Fibroblast of pulmonary artery (primary cell): Measurements from ENCODE around the gene CCDC88C.

Experiments
- DNase-seq: peaks from one replicate; pipeline ENCODE4 v3.0.0-alpha.2; 2010; ENCODE audit warnings: low read depth
- H3K4me3 ChIP-seq: replicated peaks from 2 replicates; pipeline ENCODE4 v1.5.1; 2011; ENCODE audit warnings: low read depth, mild to moderate bottlenecking, control low read depth, low read length, moderate library complexity
- CTCF ChIP-seq: IDR thresholded peaks from 2 replicates; pipeline ENCODE4 v1.5.1; 2011; ENCODE audit warnings: mild to moderate bottlenecking, control low read depth, low read length, inconsistent platforms; ENCODE audit errors: missing control alignments

Gene CCDC88C

GRCh38 chr14:91302391-91302790, 115.2 kb downstream of the CCDC88C start:
- TF ChIP-seq CTCF: no peak
- no peak for DNase-seq
- H3K4me3 ChIP-seq: no peak overlapping the region

- TF ChIP-seq CTCF: no peak
- DNase-seq: no peak
- no peak overlapping the region for H3K4me3 ChIP-seq
Observed at GRCh38 chr14:91300957-91301356, 116.7 kb downstream of the CCDC88C start.

GRCh38 chr14:91300283-91300895, 117.2 kb downstream of the CCDC88C start:
- no peak overlapping the region for H3K4me3 ChIP-seq
- no peak for DNase-seq
- no peak for TF ChIP-seq CTCF

GRCh38 chr14:91299121-91300115, 118.2 kb downstream of the CCDC88C start:
- no peak for TF ChIP-seq CTCF
- no peak overlapping the region for H3K4me3 ChIP-seq
- DNase-seq: no peak

- TF ChIP-seq CTCF: no peak
- DNase-seq: no peak
- H3K4me3 ChIP-seq: no peak overlapping the region
Observed at GRCh38 chr14:91298576-91298975, 119.0 kb downstream of the CCDC88C start.

- DNase-seq: no peak
- no peak overlapping the region for H3K4me3 ChIP-seq
- TF ChIP-seq CTCF: no peak
Observed at GRCh38 chr14:91297081-91297711, 120.4 kb downstream of the CCDC88C start.
